K562 (cell line): ENCODE data around the gene HSD17B12. TPM values are rescaled to one million over a fixed set of nuclear protein-coding genes. Genes with fewer than 3 reads are reported as not detected.

Source experiments
- DIDO1 ChIP-seq: fragments of 450-650 bp; IDR thresholded peaks from 2 replicates; pipeline ENCODE4 v1.6.1; 2016; ENCODE audit warnings: low read depth, missing biosample characterization, missing genetic modification characterization
- E2F5 ChIP-seq: sonication (generic); formaldehyde crosslinking; IDR thresholded peaks from 2 replicates; pipeline ENCODE4 v1.8.0; 2022; ENCODE audit warnings: mild to moderate bottlenecking, missing genetic modification reagents
- MGA ChIP-seq: fragments of 450-650 bp; IDR thresholded peaks from 2 replicates; pipeline ENCODE4 v1.6.1; 2016; ENCODE audit warnings: mild to moderate bottlenecking, moderate library complexity
- NRF1 ChIP-seq, 2 experiments: fragments of 450-650 bp; IDR thresholded peaks in 1 of 2; conservative IDR thresholded peaks in 1 of 2; 2 replicates each; pipeline ENCODE4 v1.6.1; 2014; ENCODE audit warnings: mild to moderate bottlenecking in 2 of 2
- PKNOX1 ChIP-seq: fragments of 450-650 bp; IDR thresholded peaks from 2 replicates; pipeline ENCODE4 v1.6.1; 2016
- RNF219 ChIP-seq: fragments of 250-450 bp; sonication (Bioruptor Pico); IDR thresholded peaks from 2 replicates; pipeline ENCODE4 v1.5.0; 2022; ENCODE audit warnings: mild to moderate bottlenecking
- SIN3B ChIP-seq: fragments of 450-650 bp; IDR thresholded peaks from 2 replicates; pipeline ENCODE4 v1.6.1; 2017; ENCODE audit warnings: low read depth, mild to moderate bottlenecking, moderate library complexity
- ZHX1 ChIP-seq: fragments of 150-350 bp; conservative IDR thresholded peaks from 2 replicates; pipeline ENCODE4 v1.6.1; 2014; ENCODE audit warnings: low read length
- ZNF184 ChIP-seq: sonication (generic); formaldehyde crosslinking; IDR thresholded peaks from 2 replicates; pipeline ENCODE4 v1.5.0; 2020; ENCODE audit warnings: missing genetic modification reagents
- ZNF507 ChIP-seq: conservative IDR thresholded peaks from 2 replicates; pipeline ENCODE4 v1.6.1; 2017; ENCODE audit warnings: missing genetic modification characterization, missing compliant biosample characterization
- polyA plus RNA-seq, 8 experiments: library from polyadenylated mRNA; depleted of rRNA in 4 of 8; stranded (reverse) in 5 of 8; unstranded in 3 of 8; fragments of >200 nt; fragmentation: Nextera tagmentation in 2 of 8; fragmentation: Illumina TruSeq in 1 of 8; extraction: Ambion mirVana in 2 of 8; extraction: Trizol in 1 of 8; gene quantifications; 2 replicates each; pipeline versions ENCODE4 v1.2.1 to v1.2.3, GENCODE V29; 2011 to 2014; ENCODE audit warnings: inconsistent platforms in 1 of 8, missing spikeins in 1 of 8
- total RNA-seq, 7 experiments: library from RNA; depleted of rRNA in 6 of 7; stranded (reverse); fragments of >200 nt in 6 of 7; fragmentation: Illumina TruSeq in 2 of 7; extraction: Trizol in 2 of 7; gene quantifications; 2 replicates each; pipeline versions ENCODE4 v1.2.1 to v1.2.3, GENCODE V29; 2011 to 2021; ENCODE audit warnings: low replicate concordance in 1 of 7

Gene HSD17B12
- total and polyA plus RNA-seq, 9 of the 15 experiments (the other 6 are each of a cell fraction or from before 2014, with no cell fraction given) = 9.1 to 34.5 (median 23.3) TPM

- TF ChIP-seq RNF219 (CRISPR knock-in tag) (no peak), ZHX1 (no peak), SIN3B (no peak), E2F5 (CRISPR knock-in tag) (no peak), ZNF507 (no peak), PKNOX1 (peak; percentile 88), ZNF184 (CRISPR knock-in tag) (no peak), MGA (no peak), DIDO1 (tag) (peak; percentile 60; the same call in 1 of the 2 replicates), NRF1 (conservative IDR thresholded peaks at IDR 0.05 in 1 of 2, IDR thresholded peaks at IDR 0.05 in 1 of 2) (no peak)
Observed at GRCh38 chr11:43693731-43694130, 13.2 kb downstream of the HSD17B12 start (continued).
